Stimulated activated CD4-positive, alpha-beta T cell treated with anti-CD3 and anti-CD28 coated beads, Interleukin-1b, Interleukin-23, amount 100 ng/mL, for 24 hours (primary cell): Measurements from ENCODE around the gene LAMA5.

Source experiments
- DNase-seq, 4 experiments: peaks; one replicate each; pipeline ENCODE4 v3.0.0-alpha.2; 2020; ENCODE audit warnings: low read depth in 4 of 4, low spot score in 1 of 4

LAMA5 gene

GRCh38 chr20:62268228-62268900 is 98.7 kb downstream of the LAMA5 start:
- no peak for DNase-seq

GRCh38 chr20:62267543-62267942 is 99.6 kb downstream of the LAMA5 start:
- no peak for DNase-seq

- DNase-seq = no peak
Measured at GRCh38 chr20:62266851-62267250, 100.3 kb downstream of the LAMA5 start.

- no peak for DNase-seq
Measured at GRCh38 chr20:62266340-62266739, 100.8 kb downstream of the LAMA5 start.

GRCh38 chr20:62265365-62265764 is 101.7 kb downstream of the LAMA5 start:
- no peak for DNase-seq

GRCh38 chr20:62263396-62263795 is 103.7 kb downstream of the LAMA5 start:
- no peak for DNase-seq

GRCh38 chr20:62262064-62262463 is 105.0 kb downstream of the LAMA5 start:
- DNase-seq = no peak

GRCh38 chr20:62259294-62259565 is 107.9 kb downstream of the LAMA5 start:
- DNase-seq = no peak
